ENCODE data around the gene DIS3L2. TPM values are rescaled to one million over a fixed set of nuclear protein-coding genes. Genes with fewer than 3 reads are reported as not detected.
A peak's percentile ranks its signal among the peaks of the same experiment; 100 is the strongest.

Gene DIS3L2
- total RNA-seq, 1 donor from 2014 or later = 24.0 TPM

GRCh38 chr2:231934441-231935206 is 26.9 kb upstream of the DIS3L2 start:
- no peak for TF ChIP-seq EZH2 (IDR thresholded peaks at IDR 0.05; ENCODE audit: insufficient read depth, low read length)
- no peak for TF ChIP-seq CTCF (IDR thresholded peaks at IDR 0.05; ENCODE audit: insufficient read depth, low read depth, low read length)
- Mint-ChIP-seq H3K27ac (ENCODE audit: unreplicated experiment) (no peak overlapping the region), H3K4me1 (ENCODE audit: low read depth, unreplicated experiment) (peaks cover 20% of the 10 kb centered on the region), H3K4me3 (ENCODE audit: unreplicated experiment) (no peak overlapping the region), H3K9me3 (ENCODE audit: unreplicated experiment) (peaks cover 2% of the 10 kb centered on the region), H3K27me3 (ENCODE audit: low read depth, unreplicated experiment) (peaks cover 39% of the 10 kb centered on the region), H3K36me3 (ENCODE audit: low read depth, unreplicated experiment) (peaks cover 9% of the 10 kb centered on the region)
- H3K27ac ChIP-seq (ENCODE audit: low read depth, low read length) = no peak overlapping the region
- no peak overlapping the region for H3K4me2 ChIP-seq (ENCODE audit: low read length)
- no peak overlapping the region for H3K9ac ChIP-seq (ENCODE audit: low read length)
- H4K20me1 ChIP-seq (ENCODE audit: insufficient read depth, low read length) = no peaks in the 10 kb centered on the region
- no peaks in the 10 kb centered on the region for H3K4me1 ChIP-seq (ENCODE audit: insufficient read depth, low read length)
- H3K4me3 ChIP-seq (ENCODE audit: insufficient read depth, low read depth, low read length) = no peak overlapping the region
- H3K9me3 ChIP-seq (ENCODE audit: insufficient read depth, low read depth, low read length) = no peaks in the 10 kb centered on the region
- H3K79me2 ChIP-seq (ENCODE audit: insufficient read depth, low read length) = no peaks in the 10 kb centered on the region
- no peaks in the 10 kb centered on the region for H3K36me3 ChIP-seq (ENCODE audit: insufficient read depth, low read length)
- H2AFZ ChIP-seq (ENCODE audit: low read depth, low read length) = no peak overlapping the region
- DNase-seq (ENCODE audit: low read depth) = no peak
- peaks cover 24% of the 10 kb centered on the region for H3K27me3 ChIP-seq (ENCODE audit: insufficient read depth, low read length)
- no peak for FAIRE-seq

- Mint-ChIP-seq H3K36me3 (ENCODE audit: low read depth, unreplicated experiment) (peaks cover 9% of the 10 kb centered on the region), H3K27me3 (ENCODE audit: low read depth, unreplicated experiment) (peaks cover 38% of the 10 kb centered on the region), H3K4me3 (ENCODE audit: unreplicated experiment) (no peak overlapping the region), H3K27ac (ENCODE audit: unreplicated experiment) (peak overlapping the region; percentile 58), H3K4me1 (ENCODE audit: low read depth, unreplicated experiment) (peaks cover 20% of the 10 kb centered on the region), H3K9me3 (ENCODE audit: unreplicated experiment) (peaks cover 2% of the 10 kb centered on the region)
- Histone ChIP-seq H3K4me2 (ENCODE audit: low read length) (no peak overlapping the region), H3K9ac (ENCODE audit: low read length) (no peak overlapping the region), H3K9me3 (ENCODE audit: insufficient read depth, low read depth, low read length) (no peaks in the 10 kb centered on the region), H3K36me3 (ENCODE audit: insufficient read depth, low read length) (no peaks in the 10 kb centered on the region), H3K4me1 (ENCODE audit: insufficient read depth, low read length) (no peaks in the 10 kb centered on the region), H4K20me1 (ENCODE audit: insufficient read depth, low read length) (no peaks in the 10 kb centered on the region), H3K79me2 (ENCODE audit: insufficient read depth, low read length) (no peaks in the 10 kb centered on the region), H2AFZ (ENCODE audit: low read depth, low read length) (no peak overlapping the region), H3K27me3 (ENCODE audit: insufficient read depth, low read length) (peaks cover 24% of the 10 kb centered on the region), H3K4me3 (ENCODE audit: insufficient read depth, low read depth, low read length) (no peak overlapping the region), H3K27ac (ENCODE audit: low read depth, low read length) (no peak overlapping the region)
- DNase-seq (ENCODE audit: low read depth) (no peak), FAIRE-seq (no peak)
- TF ChIP-seq CTCF (IDR thresholded peaks at IDR 0.05; ENCODE audit: insufficient read depth, low read depth, low read length) (no peak), EZH2 (IDR thresholded peaks at IDR 0.05; ENCODE audit: insufficient read depth, low read length) (no peak)
Measured at GRCh38 chr2:231935207-231935524, 26.3 kb upstream of the DIS3L2 start.

- TF ChIP-seq CTCF (IDR thresholded peaks at IDR 0.05; ENCODE audit: insufficient read depth, low read depth, low read length) (no peak), EZH2 (IDR thresholded peaks at IDR 0.05; ENCODE audit: insufficient read depth, low read length) (no peak)
- no peak overlapping the region for H2AFZ ChIP-seq (ENCODE audit: low read depth, low read length)
- H3K4me1 Mint-ChIP-seq (ENCODE audit: low read depth, unreplicated experiment) = peaks cover 20% of the 10 kb centered on the region
Measured at GRCh38 chr2:231935815-231936214, 25.7 kb upstream of the DIS3L2 start.

More at GRCh38 chr2:231935815-231936214, 25.7 kb upstream of the DIS3L2 start:
- Mint-ChIP-seq H3K4me3 (ENCODE audit: unreplicated experiment) (no peak overlapping the region), H3K36me3 (ENCODE audit: low read depth, unreplicated experiment) (peaks cover 9% of the 10 kb centered on the region), H3K27ac (ENCODE audit: unreplicated experiment) (peak overlapping the region; percentile 81), H3K9me3 (ENCODE audit: unreplicated experiment) (peaks cover 2% of the 10 kb centered on the region), H3K27me3 (ENCODE audit: low read depth, unreplicated experiment) (peaks cover 32% of the 10 kb centered on the region)
- H3K27ac ChIP-seq (ENCODE audit: low read depth, low read length) = no peak overlapping the region
- H3K36me3 ChIP-seq (ENCODE audit: insufficient read depth, low read length) = no peaks in the 10 kb centered on the region
- no peak overlapping the region for H3K4me3 ChIP-seq (ENCODE audit: insufficient read depth, low read depth, low read length)
- no peak overlapping the region for H3K4me2 ChIP-seq (ENCODE audit: low read length)
- no peaks in the 10 kb centered on the region for H3K79me2 ChIP-seq (ENCODE audit: insufficient read depth, low read length)
- peaks cover 17% of the 10 kb centered on the region for H3K27me3 ChIP-seq (ENCODE audit: insufficient read depth, low read length)
- H3K9ac ChIP-seq (ENCODE audit: low read length) = no peak overlapping the region
- FAIRE-seq (no peak), DNase-seq (ENCODE audit: low read depth) (no peak)
- no peaks in the 10 kb centered on the region for H3K9me3 ChIP-seq (ENCODE audit: insufficient read depth, low read depth, low read length)
- H4K20me1 ChIP-seq (ENCODE audit: insufficient read depth, low read length) = no peaks in the 10 kb centered on the region
- H3K4me1 ChIP-seq (ENCODE audit: insufficient read depth, low read length) = no peaks in the 10 kb centered on the region
